Stimulated activated CD8-positive, alpha-beta memory T cell treated with anti-CD3 and anti-CD28 coated beads, Interleukin-4, amount 100 ng/mL, for 24 hours (primary cell): Measurements from ENCODE around the gene TIMM13.

Experiments used
- DNase-seq: peaks from one replicate; pipeline ENCODE4 v3.0.0-alpha.2; 2020; ENCODE audit warnings: low read depth

Gene TIMM13

DNA sequence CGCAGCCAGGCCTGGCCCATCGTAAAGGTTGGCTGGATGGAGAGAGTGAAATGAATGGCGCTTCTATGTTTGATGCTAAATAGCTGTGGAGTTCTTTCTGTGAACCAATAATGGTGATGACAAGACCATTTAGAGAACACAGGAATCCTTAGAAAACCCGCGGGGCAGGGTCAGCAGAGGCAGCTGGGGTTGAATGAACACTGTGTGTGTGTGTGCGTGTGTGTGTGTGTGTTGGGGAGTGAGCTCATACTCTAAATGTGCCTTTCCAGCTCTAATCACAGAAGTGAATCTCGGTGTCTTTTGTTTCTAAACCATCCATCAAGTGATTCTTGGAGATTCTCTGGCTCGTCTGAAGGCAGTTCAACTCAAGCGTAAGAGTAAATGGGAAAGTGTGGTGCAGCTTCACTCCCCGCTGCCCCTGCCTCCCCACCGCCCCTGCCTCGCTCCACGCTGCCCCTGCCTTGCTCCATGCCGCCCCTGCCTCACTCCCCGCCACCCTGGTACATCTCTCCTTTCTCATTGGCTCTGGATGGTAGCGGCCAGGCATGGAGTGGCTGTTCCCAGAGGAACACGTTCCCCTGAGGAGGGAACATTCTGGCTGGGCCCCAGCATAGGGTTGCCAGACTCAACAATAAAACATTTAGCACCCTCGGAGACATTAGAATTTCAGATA, 46.1 kb downstream of the TIMM13 start:
- DNase-seq = no peak

DNA sequence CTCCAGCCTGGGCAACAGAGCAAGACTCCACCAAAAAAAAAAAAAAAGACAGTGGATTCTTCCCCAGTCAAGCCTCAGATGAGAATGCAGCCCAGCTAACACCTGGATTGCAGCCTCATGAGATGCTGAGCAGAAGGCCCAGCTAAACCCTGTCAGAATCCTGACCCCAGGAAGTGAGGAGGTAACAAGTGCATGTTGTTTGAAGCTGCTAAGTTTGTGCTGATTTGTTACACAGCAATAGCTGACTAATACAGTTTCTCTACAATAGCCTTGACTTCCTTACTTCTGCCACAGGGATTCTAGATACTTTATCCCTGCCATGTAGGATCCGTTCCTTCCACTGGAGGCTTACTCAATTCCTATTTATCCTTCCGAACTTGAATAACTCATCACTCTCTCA, 46.8 kb downstream of the TIMM13 start:
- DNase-seq = no peak

DNA sequence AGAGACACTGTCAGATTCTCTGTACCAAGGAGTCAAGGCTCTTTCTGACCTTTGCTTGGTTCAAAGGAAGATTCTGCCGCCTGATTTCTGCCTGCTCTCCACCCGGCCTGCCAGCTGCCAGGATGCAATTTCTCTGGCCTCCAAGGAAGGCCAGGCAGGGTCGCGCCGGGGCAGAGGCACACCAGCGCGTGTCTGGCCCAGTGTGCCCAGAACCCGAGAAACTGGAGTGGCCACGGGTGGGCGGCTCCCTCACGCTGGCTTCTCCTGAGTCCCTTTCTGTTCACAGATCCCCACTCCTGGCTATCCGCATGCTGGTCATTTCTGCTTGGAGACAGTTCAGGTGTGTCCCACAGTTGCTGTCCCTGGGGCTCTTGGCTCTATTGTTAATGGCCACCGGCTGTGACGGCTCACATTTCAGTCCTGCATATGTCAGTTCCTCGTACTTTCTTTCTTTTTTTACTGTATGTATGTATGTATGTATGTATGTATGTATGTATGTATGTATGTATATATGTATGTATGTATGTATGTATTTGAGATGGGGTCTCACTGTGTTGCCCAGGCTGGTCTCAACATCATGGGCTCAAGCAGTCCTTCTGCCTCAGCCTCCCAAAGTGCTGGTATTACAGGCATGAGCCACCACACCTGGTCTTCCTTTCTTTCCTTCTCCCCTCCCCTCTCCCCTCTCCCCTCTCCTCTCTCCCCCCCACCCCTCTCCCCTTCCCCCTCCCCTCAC, 50.4 kb downstream of the TIMM13 start:
- DNase-seq = no peak
